ENCODE results near the gene SLC44A5. TPM values are rescaled to one million over a fixed set of nuclear protein-coding genes. Genes with fewer than 3 reads are reported as not detected.

Gene SLC44A5
- total RNA-seq, 1 experiment from 2014 or later = 2.4 TPM

- H3K4ac ChIP-seq (ENCODE audit: low read depth, low read length) = no peak overlapping the region
- no peak overlapping the region for H3K27ac Mint-ChIP-seq
- no peak overlapping the region for H4K5ac ChIP-seq (ENCODE audit: insufficient read length, low read depth, low read length)
- H2BK20ac ChIP-seq (ENCODE audit: low read depth, low read length, poor library complexity, severe bottlenecking) = no peak overlapping the region
- TF ChIP-seq, protein P1, sequence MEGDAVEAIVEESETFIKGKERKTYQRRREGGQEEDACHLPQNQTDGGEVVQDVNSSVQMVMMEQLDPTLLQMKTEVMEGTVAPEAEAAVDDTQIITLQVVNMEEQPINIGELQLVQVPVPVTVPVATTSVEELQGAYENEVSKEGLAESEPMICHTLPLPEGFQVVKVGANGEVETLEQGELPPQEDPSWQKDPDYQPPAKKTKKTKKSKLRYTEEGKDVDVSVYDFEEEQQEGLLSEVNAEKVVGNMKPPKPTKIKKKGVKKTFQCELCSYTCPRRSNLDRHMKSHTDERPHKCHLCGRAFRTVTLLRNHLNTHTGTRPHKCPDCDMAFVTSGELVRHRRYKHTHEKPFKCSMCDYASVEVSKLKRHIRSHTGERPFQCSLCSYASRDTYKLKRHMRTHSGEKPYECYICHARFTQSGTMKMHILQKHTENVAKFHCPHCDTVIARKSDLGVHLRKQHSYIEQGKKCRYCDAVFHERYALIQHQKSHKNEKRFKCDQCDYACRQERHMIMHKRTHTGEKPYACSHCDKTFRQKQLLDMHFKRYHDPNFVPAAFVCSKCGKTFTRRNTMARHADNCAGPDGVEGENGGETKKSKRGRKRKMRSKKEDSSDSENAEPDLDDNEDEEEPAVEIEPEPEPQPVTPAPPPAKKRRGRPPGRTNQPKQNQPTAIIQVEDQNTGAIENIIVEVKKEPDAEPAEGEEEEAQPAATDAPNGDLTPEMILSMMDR (conservative IDR thresholded peaks at IDR 0.05) = no peak
- no peak overlapping the region for H3K23ac ChIP-seq (ENCODE audit: insufficient read length, low read depth, low read length)
- no peak overlapping the region for H2AK5ac ChIP-seq (ENCODE audit: insufficient read length, low read length)
- no peak overlapping the region for H2BK120ac ChIP-seq (ENCODE audit: low read depth, low read length, poor library complexity, severe bottlenecking)
- H3K4me1 Mint-ChIP-seq = no peaks in the 10 kb centered on the region; a peak in 1 of 4 replicates
- peaks cover 11% of the 10 kb centered on the region for H3K9me3 ChIP-seq (ENCODE audit: control insufficient read depth, low read depth, low read length)
- no peaks in the 10 kb centered on the region; the same call in 1 of the 2 replicates for H3K27me3 Mint-ChIP-seq (ENCODE audit: low read depth)
- H3K9me3 Mint-ChIP-seq = peaks cover 21 to 23% of the 10 kb centered on the region in 2 experiments
- H3K79me1 ChIP-seq (ENCODE audit: insufficient read depth, low read depth, low read length, poor library complexity, severe bottlenecking) = no peaks in the 10 kb centered on the region
- no peaks in the 10 kb centered on the region for H3K23me2 ChIP-seq (ENCODE audit: insufficient read length, low read depth, low read length, poor library complexity, severe bottlenecking)
- no peak overlapping the region for H2BK15ac ChIP-seq (ENCODE audit: low read depth, low read length)
- no peak overlapping the region for H3K4me3 Mint-ChIP-seq
- no peak overlapping the region for H3K27ac ChIP-seq (ENCODE audit: insufficient read length, low read depth, low read length)
- H3K56ac ChIP-seq (ENCODE audit: insufficient read length, low read depth, low read length) = no peak overlapping the region
- no peak overlapping the region for H3K14ac ChIP-seq (ENCODE audit: insufficient read depth, low read length)
- no peaks in the 10 kb centered on the region for H3K79me2 ChIP-seq (ENCODE audit: insufficient read depth, low read length)
- no peak overlapping the region for H2BK12ac ChIP-seq (ENCODE audit: insufficient read length, low read depth, low read length)
- no peak overlapping the region for H3K4me2 ChIP-seq (ENCODE audit: insufficient read depth, insufficient read length, low read length)
- no peak overlapping the region for H3K9ac ChIP-seq (ENCODE audit: extremely low read depth, insufficient read length, low read length)
- DNase-seq = no peak
- peaks cover 5 to 23% (median 20%) of the 10 kb centered on the region in 3 experiments for H3K36me3 Mint-ChIP-seq (ENCODE audit: insufficient read depth in 1 of 3, low read depth in 3 of 3)
- H4K8ac ChIP-seq (replicated peaks; ENCODE audit: insufficient read length, low read depth, low read length) = no peak overlapping the region
- H3K4me1 ChIP-seq (ENCODE audit: insufficient read depth, low read length) = no peaks in the 10 kb centered on the region
- no CpG with 5 or more reads among the region's 1 CpG for WGBS (ENCODE audit: extremely low coverage, insufficient read length, low lambda C conversion rate)
- no peak overlapping the region for H4K91ac ChIP-seq (ENCODE audit: insufficient read length, low read depth, low read length)
- H3K18ac ChIP-seq (ENCODE audit: insufficient read length, low read depth, low read length) = no peak overlapping the region
- no peak overlapping the region for H2AFZ ChIP-seq (ENCODE audit: low read length)
- no peaks in the 10 kb centered on the region for H4K20me1 ChIP-seq (ENCODE audit: control insufficient read depth, insufficient read depth, insufficient read length)
- no peak overlapping the region for H2BK5ac ChIP-seq (ENCODE audit: insufficient read length, low read length)
- H3T11ph ChIP-seq (ENCODE audit: low read length) = no peak overlapping the region
- no peaks in the 10 kb centered on the region for H3K27me3 ChIP-seq (ENCODE audit: insufficient read depth, low read length)
Observed at GRCh38 chr1:75484789-75485188, 126.1 kb downstream of the SLC44A5 start.
